ENCODE results near the gene ASXL1.

The ASXL1 gene

GRCh38 chr20:32418376-32418775 is 60.2 kb downstream of the ASXL1 start:
- no peak for DNase-seq (ENCODE audit: low read depth, low spot score)
- TF ChIP-seq FOXP2 (optimal IDR thresholded peaks at IDR 0.05; ENCODE audit: control extremely low read depth, extremely low read length, insufficient read depth) (no peak), POLR2AphosphoS5 (IDR thresholded peaks at IDR 0.05; ENCODE audit: borderline replicate concordance, low read depth, low read length) (no peak), EZH2 (IDR thresholded peaks at IDR 0.05) (no peak)
- Histone ChIP-seq H3K4me3 (no peak overlapping the region), H3K36me3 (ENCODE audit: insufficient read depth, low read length) (no peaks in the 10 kb centered on the region; the same call in 1 of the 2 replicates), H3K27ac (no peak overlapping the region), H3K9me3 (ENCODE audit: low read depth, low read length) (no peaks in the 10 kb centered on the region), H3K9ac (ENCODE audit: insufficient read length) (no peak overlapping the region)

- Histone ChIP-seq H3K9me3 (ENCODE audit: low read depth, low read length) (no peaks in the 10 kb centered on the region), H3K4me3 (no peak overlapping the region), H3K9ac (ENCODE audit: insufficient read length) (no peak overlapping the region), H3K36me3 (ENCODE audit: insufficient read depth, low read length) (peaks cover 12% of the 10 kb centered on the region; the same call in 1 of the 2 replicates), H3K27ac (peak overlapping the region; percentile 42; the same call in 1 of the 2 replicates)
- no peak for DNase-seq (ENCODE audit: low read depth, low spot score)
- no peak for TF ChIP-seq FOXP2 (optimal IDR thresholded peaks at IDR 0.05; ENCODE audit: control extremely low read depth, extremely low read length, insufficient read depth)
- no peak for TF ChIP-seq POLR2AphosphoS5 (IDR thresholded peaks at IDR 0.05; ENCODE audit: borderline replicate concordance, low read depth, low read length)
- no peak for TF ChIP-seq EZH2 (IDR thresholded peaks at IDR 0.05)
These were observed 63.2 kb downstream of the ASXL1 start for GRCh38 chr20:32421290-32421689.

- Histone ChIP-seq H3K9ac (ENCODE audit: insufficient read length) (no peak overlapping the region), H3K4me3 (no peak overlapping the region), H3K36me3 (ENCODE audit: insufficient read depth, low read length) (peaks cover 70% of the 10 kb centered on the region), H3K9me3 (ENCODE audit: low read depth, low read length) (no peaks in the 10 kb centered on the region), H3K27ac (no peak overlapping the region)
- no peak for DNase-seq (ENCODE audit: low read depth, low spot score)
- no peak for TF ChIP-seq EZH2 (IDR thresholded peaks at IDR 0.05)
These were observed 69.9 kb downstream of the ASXL1 start for GRCh38 chr20:32427996-32428395.

GRCh38 chr20:32429343-32429742 is 71.2 kb downstream of the ASXL1 start:
- H3K9ac ChIP-seq (ENCODE audit: insufficient read length) = no peak overlapping the region
- DNase-seq (ENCODE audit: low read depth, low spot score) = no peak
- TF ChIP-seq POLR2AphosphoS5 (IDR thresholded peaks at IDR 0.05; ENCODE audit: borderline replicate concordance, low read depth, low read length) (no peak), FOXP2 (optimal IDR thresholded peaks at IDR 0.05; ENCODE audit: control extremely low read depth, extremely low read length, insufficient read depth) (no peak), EZH2 (IDR thresholded peaks at IDR 0.05) (no peak)
- no peak overlapping the region for H3K27ac ChIP-seq
- H3K36me3 ChIP-seq (ENCODE audit: insufficient read depth, low read length) = peaks cover 84% of the 10 kb centered on the region
- H3K9me3 ChIP-seq (ENCODE audit: low read depth, low read length) = no peaks in the 10 kb centered on the region
- H3K4me3 ChIP-seq = no peak overlapping the region

DNA sequence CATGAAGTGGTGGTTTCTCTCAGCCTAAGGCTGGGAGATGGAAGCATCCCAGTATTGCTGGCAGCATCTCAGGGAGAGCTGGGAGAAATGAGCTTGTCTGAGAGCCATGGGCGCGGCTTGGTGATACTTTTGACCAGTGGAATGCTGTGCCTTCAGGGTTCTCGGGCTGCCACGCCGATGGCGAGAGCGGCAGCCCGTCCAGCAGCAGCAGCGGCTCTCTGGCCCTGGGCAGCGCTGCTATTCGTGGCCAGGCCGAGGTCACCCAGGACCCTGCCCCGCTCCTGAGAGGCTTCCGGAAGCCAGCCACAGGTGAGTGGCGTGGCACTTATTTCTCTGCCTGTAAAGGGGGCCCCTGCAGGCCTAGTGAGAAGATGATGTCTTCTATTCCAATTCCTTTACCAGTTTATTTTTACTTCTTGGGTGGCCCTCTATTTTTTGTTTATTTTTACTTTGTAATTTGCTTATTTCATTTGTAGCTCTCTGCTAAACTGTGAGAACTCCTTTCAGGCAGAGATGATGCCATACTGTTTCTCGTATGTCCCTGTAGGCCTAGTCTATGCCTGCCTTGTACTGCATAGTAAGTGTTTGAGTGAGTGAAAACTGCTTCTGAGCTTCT is 71.7 kb downstream of the ASXL1 start:
- Histone ChIP-seq H3K9me3 (ENCODE audit: low read depth, low read length) (no peaks in the 10 kb centered on the region), H3K36me3 (ENCODE audit: insufficient read depth, low read length) (peaks cover 85% of the 10 kb centered on the region), H3K4me3 (no peak overlapping the region), H3K27ac (no peak overlapping the region), H3K9ac (ENCODE audit: insufficient read length) (no peak overlapping the region)
- DNase-seq (ENCODE audit: low read depth, low spot score) = no peak
- no peak for TF ChIP-seq POLR2AphosphoS5 (IDR thresholded peaks at IDR 0.05; ENCODE audit: borderline replicate concordance, low read depth, low read length)
- no peak for TF ChIP-seq FOXP2 (optimal IDR thresholded peaks at IDR 0.05; ENCODE audit: control extremely low read depth, extremely low read length, insufficient read depth)
- no peak for TF ChIP-seq EZH2 (IDR thresholded peaks at IDR 0.05)

DNA sequence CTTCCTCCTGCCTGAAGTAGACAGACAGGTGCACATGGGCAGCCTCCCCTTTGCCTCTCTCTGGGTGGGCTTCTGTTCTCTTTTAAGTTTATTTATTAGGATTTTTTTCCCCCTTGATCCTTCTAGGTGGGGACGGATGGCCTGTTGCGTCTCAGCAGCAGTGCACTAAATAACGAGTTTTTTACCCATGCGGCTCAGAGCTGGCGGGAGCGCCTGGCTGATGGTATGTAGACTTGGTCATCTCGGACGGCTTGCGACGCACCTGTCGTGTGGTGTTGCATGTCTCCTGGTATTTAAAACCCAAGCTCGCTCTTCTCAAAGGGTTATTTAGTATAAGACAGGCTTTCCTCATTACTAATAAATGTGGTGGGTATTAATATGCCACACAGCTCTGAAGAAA is 73.3 kb downstream of the ASXL1 start:
- H3K9me3 ChIP-seq (ENCODE audit: low read depth, low read length) = no peaks in the 10 kb centered on the region
- no peak overlapping the region for H3K4me3 ChIP-seq
- DNase-seq (ENCODE audit: low read depth, low spot score) = no peak
- no peak overlapping the region for H3K27ac ChIP-seq
- H3K9ac ChIP-seq (ENCODE audit: insufficient read length) = no peak overlapping the region
- peaks cover 93% of the 10 kb centered on the region for H3K36me3 ChIP-seq (ENCODE audit: insufficient read depth, low read length)
- no peak for TF ChIP-seq POLR2AphosphoS5 (IDR thresholded peaks at IDR 0.05; ENCODE audit: borderline replicate concordance, low read depth, low read length)
- no peak for TF ChIP-seq EZH2 (IDR thresholded peaks at IDR 0.05)
- TF ChIP-seq FOXP2 (optimal IDR thresholded peaks at IDR 0.05; ENCODE audit: control extremely low read depth, extremely low read length, insufficient read depth) = no peak

DNA sequence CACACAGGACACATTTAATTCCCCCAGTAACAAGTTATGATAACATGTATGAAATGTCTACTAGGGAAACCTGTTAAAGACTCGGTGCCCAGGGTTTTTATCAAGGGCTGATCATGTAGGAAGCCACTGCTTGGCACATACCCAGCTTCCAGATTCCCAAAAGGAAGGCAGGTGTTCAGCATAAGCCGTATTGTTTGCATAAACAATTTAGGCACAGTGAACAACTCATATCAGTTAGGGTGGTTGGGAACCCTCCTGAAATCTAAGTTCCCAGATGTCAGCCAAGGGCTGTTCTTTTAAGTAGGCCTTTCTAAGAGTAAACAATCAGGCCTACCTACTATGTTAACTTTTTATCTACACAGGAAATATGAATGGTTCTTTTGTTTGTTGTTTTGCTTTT is 74.1 kb downstream of the ASXL1 start:
- peaks cover 100% of the 10 kb centered on the region for H3K36me3 ChIP-seq (ENCODE audit: insufficient read depth, low read length)
- no peak overlapping the region for H3K4me3 ChIP-seq
- no peak overlapping the region; the same call in 1 of the 2 replicates for H3K27ac ChIP-seq
- TF ChIP-seq POLR2AphosphoS5 (IDR thresholded peaks at IDR 0.05; ENCODE audit: borderline replicate concordance, low read depth, low read length) (no peak), EZH2 (IDR thresholded peaks at IDR 0.05) (no peak), FOXP2 (optimal IDR thresholded peaks at IDR 0.05; ENCODE audit: control extremely low read depth, extremely low read length, insufficient read depth) (no peak)
- H3K9ac ChIP-seq (ENCODE audit: insufficient read length) = no peak overlapping the region
- H3K9me3 ChIP-seq (ENCODE audit: low read depth, low read length) = no peaks in the 10 kb centered on the region
- DNase-seq (ENCODE audit: low read depth, low spot score) = no peak

DNA sequence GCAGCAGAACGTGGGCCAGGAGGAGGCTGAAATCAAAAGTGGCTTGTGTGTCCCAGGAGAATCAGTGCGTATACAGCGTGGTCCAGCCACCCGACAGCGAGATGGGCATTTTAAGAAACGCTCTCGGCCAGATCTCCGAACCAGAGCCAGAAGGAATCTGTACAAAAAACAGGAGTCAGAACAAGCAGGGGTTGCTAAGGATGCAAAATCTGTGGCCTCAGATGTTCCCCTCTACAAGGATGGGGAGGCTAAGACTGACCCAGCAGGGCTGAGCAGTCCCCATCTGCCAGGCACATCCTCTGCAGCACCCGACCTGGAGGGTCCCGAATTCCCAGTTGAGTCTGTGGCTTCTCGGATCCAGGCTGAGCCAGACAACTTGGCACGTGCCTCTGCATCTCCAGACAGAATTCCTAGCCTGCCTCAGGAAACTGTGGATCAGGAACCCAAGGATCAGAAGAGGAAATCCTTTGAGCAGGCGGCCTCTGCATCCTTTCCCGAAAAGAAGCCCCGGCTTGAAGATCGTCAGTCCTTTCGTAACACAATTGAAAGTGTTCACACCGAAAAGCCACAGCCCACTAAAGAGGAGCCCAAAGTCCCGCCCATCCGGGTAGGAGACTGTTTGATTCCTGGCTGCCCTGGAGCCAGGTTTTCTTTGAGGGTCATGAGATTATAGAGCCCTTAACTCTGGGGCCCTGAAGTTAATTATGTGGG is 75.3 kb downstream of the ASXL1 start:
- DNase-seq (ENCODE audit: low read depth, low spot score) = no peak

More for the DNA sequence above, 75.3 kb downstream of the ASXL1 start:
- Histone ChIP-seq H3K9me3 (ENCODE audit: low read depth, low read length) (no peaks in the 10 kb centered on the region), H3K4me3 (no peak overlapping the region), H3K9ac (ENCODE audit: insufficient read length) (no peak overlapping the region), H3K36me3 (ENCODE audit: insufficient read depth, low read length) (peaks cover 100% of the 10 kb centered on the region), H3K27ac (no peak overlapping the region)
- TF ChIP-seq EZH2 (IDR thresholded peaks at IDR 0.05) (no peak), POLR2AphosphoS5 (IDR thresholded peaks at IDR 0.05; ENCODE audit: borderline replicate concordance, low read depth, low read length) (no peak), FOXP2 (optimal IDR thresholded peaks at IDR 0.05; ENCODE audit: control extremely low read depth, extremely low read length, insufficient read depth) (no peak)
